Non-pigmented ciliary epithelial cell (primary cell): Measurements from ENCODE around the gene MAML1.
"Not testable (repeated sequence)": the region's sequence is repeated elsewhere in the genome, so short reads cannot be mapped to it uniquely, and the experiment has no call there.

Source experiments
- DNase-seq: peaks from one replicate; pipeline ENCODE4 v3.0.0-alpha.2; 2010; ENCODE audit warnings: low read depth

MAML1 gene

GRCh38 chr5:179732412-179732917 is at the start of gene MAML1:
TSS of gene MAML1 (plus strand) at chr5:179732822. CDS start at chr5:179733113, 291 bp downstream.
- DNase-seq: peak; percentile 99

DNA sequence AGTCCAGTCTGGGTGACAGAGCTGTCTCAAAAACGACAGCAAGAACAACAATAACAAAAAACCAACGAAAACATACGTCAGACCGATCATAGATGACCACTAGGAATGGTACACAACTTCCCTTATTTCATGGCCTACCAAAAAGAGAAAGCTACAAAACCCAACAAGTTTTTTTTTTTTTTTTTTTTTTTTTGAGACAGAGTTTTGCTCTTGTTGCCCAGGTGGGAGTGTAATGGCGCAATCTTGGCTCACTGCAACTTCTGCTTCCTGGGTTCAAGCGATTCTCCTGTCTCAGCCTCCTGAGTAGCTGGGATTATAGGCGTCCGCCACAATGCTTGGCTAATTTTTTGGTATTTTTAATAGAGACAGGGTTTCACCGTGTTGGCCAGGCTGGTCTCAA is 43.4 kb upstream of the MAML1 start:
- not testable (repeated sequence) for DNase-seq

- DNase-seq: no peak
These were observed 38.1 kb upstream of the MAML1 start for GRCh38 chr5:179694561-179694960.

GRCh38 chr5:179696603-179697002 is 36.0 kb upstream of the MAML1 start:
- no peak for DNase-seq

DNA sequence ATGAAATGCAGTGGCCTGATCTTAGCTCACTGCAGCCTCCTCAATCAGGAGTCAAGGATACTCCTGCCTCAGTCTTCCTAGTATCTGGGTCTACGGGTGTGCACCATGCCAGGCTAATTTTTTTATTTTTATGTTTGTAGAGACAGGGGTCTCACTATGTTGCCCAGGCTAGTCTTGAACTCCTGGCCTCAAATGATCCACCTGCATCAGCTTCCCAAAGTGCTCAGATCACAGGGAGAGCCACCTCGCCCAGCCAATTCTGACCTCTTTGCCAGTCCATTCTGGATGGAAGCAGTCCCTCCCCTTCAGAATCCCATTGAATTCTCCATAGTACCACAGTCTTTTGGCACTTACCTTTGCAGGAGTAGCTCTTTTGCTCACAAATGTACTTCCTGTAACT is 35.5 kb upstream of the MAML1 start:
- no peak for DNase-seq

DNA sequence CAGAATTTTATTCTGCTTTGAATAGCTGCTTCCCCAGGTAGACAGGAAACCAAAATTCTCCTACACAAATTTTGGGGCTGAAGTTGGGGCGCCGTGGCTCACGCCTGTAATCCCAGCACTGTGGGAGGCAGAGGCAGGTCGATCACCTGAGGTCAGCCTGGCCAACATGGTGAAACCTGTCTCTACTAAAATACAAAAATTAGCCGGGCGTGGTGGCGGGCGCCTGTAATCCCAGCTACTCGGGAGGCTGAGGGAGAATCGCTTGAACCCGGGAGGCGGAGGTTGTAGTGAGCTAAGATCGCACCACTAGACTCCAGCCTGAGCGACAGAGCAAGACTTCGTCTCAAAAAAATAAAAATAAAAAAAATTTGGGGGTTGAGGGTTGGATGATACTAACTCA is 35.1 kb upstream of the MAML1 start:
- not testable (repeated sequence) for DNase-seq

GRCh38 chr5:179697993-179698934 is 34.4 kb upstream of the MAML1 start:
- peak; percentile 93 for DNase-seq

- no peak for DNase-seq
These were observed 33.5 kb upstream of the MAML1 start, which contains the start of gene CANX for GRCh38 chr5:179698935-179699615. TSS of gene CANX (plus strand) at chr5:179698967. CDS start at chr5:179705682, 6,715 bp downstream.

DNA sequence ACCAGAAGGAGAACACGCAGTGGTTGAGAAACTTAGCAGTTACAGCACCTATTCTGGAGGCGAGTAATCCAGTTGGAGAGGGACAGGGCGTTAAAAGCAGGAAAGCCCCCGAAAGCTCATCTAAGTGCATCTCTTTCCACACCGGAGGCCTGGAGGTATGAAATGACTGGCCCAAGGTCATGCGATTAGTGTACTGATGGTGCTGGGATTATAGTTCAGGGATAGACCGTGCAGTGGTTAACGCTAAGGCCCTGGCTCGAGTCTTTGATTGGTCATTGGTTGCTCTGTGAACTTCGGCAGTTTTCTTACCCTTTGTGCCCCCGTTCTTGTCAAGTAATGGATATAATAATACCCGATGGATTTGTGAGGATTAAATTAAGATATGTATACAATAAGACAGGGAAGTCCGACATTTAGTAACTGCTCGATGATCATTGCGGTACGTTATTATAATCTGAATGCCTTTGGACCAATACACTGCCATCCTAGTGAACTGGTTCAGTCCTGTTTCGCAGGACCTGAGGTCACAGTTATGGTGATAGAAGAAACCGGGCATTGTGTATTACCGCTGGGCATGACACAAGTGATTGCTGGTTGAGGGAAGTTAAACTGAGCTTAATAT is 32.9 kb upstream of the MAML1 start:
- no peak for DNase-seq

DNA sequence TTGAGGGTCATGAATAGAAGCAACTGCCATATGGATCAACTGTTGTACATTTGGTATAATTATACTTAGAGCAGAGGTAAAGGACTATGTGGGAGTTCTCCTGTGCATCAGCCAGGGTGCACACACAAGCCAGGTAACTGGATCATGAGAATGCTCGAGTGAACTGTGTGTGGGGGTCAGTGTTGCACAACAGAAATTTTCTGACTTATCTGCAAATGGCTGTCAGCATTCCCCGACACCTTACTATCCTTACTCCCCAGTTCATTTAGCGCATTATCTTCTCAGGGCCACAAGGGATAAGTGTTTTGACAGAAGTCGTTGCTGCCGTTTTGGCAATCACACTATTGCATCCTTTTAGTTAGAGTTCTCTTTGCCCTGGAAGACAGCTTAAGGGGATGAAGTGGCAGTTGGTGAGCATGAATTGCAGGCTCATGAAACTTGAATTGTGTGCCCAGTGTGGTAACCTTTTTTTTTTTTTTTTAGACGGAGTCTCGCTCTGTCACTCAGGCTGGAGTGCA is 32.2 kb upstream of the MAML1 start:
- no peak for DNase-seq

- no peak for DNase-seq
These were observed 16.3 kb upstream of the MAML1 start for GRCh38 chr5:179716286-179716685.

DNA sequence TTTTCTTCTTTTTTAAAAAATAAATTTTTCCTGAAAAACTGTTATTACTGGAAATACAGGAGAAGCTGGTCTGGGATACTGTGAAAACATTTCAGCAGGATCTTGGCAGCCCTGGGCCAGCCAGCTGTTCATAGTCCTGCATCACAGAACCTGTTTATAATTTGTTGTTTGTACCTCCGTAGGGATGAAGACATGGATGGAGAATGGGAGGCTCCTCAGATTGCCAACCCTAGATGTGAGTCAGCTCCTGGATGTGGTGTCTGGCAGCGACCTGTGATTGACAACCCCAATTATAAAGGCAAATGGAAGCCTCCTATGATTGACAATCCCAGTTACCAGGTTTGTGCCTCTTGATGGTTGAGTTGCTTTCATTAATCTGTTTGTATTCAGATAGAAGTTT is 12.4 kb upstream of the MAML1 start:
- DNase-seq: no peak

GRCh38 chr5:179724163-179724562 is 8.5 kb upstream of the MAML1 start:
- DNase-seq: no peak

DNA sequence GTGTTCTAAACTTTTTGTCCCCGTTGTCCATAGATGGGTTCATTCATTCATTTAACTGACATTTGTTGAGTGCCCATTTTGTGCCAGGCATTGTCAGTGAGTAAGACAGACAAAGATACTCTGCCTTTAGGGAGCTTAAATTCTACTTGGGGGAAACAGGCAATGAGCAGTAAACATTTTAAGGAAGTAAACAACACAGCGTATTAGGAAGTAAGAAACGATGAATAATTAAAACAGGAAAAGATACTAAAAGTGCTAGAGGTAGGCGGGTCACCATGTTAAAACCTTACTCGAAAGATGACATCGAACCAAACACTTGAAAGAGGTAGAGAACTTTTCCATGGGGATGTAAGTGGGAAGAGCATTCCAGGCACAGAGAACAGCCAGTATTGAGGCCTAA is 5.5 kb upstream of the MAML1 start:
- DNase-seq: no peak

DNA sequence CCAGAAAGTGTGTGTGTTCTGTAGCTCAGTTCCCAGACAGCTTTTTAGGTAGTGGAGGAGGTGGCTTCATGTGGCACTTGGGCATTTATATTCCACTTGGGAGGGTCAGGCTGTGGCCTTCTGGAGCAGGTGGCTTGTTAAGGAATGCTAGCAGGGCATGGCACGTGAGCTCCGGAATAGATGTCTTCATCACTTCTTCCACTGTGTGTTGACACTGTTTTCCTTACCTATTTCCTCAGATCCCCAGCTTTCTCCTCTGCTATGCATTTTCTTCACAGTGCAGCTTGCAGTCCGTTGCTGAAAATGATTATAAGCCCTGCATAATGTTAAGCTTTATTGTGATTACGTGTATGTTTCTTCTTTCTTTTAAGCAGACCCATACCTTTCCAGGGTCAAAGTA is 3.3 kb upstream of the MAML1 start:
- DNase-seq: no peak

- no peak for DNase-seq
These were observed 2.9 kb upstream of the MAML1 start for GRCh38 chr5:179729727-179730126.

GRCh38 chr5:179730356-179730755 is 2.3 kb upstream of the MAML1 start:
- no peak for DNase-seq

- no peak for DNase-seq
These were observed 1.8 kb upstream of the MAML1 start for GRCh38 chr5:179730852-179731251.

- peak; percentile 61 for DNase-seq
These were observed 721 bp upstream of the MAML1 start for GRCh38 chr5:179731791-179732411.

GRCh38 chr5:179732918-179733771 is 523 bp downstream of the MAML1 start:
- no peak for DNase-seq

DNA sequence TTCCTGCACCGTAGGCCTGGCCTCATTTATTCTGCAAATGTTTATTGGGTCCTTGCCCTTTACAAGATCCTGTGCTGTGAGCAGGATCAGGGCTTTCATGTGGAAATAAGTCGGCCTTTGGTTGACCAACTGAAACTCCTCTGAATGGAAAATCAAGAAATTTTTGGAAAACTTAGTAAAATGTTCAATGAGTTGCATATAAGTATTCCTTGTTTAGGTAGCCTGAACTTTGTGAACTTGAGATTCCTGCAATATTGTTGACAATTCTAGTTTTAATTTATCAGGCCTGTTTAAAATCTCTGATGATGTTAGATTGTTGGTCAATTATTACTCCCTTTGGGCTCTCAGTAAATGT is 1.1 kb downstream of the MAML1 start:
- DNase-seq: no peak
